ENCODE results near the gene DOC2A.

- TF ChIP-seq GABPA (IDR thresholded peaks at IDR 0.05 in 1 of 2, conservative IDR thresholded peaks at IDR 0.05 in 1 of 2) = no peak
- TF ChIP-seq CTCF (IDR thresholded peaks at IDR 0.05; ENCODE audit: low read depth, low read length, missing input control) = no peak
- no peak for TF ChIP-seq ATF3 (IDR thresholded peaks at IDR 0.05)
- TF ChIP-seq FOXA1 (IDR thresholded peaks at IDR 0.05) = no peak
- TF ChIP-seq TAF1 (conservative IDR thresholded peaks at IDR 0.05) = no peak
- no peak for TF ChIP-seq MAX (IDR thresholded peaks at IDR 0.05)
- TF ChIP-seq RAD21 (IDR thresholded peaks at IDR 0.05) = no peak
- no peak for TF ChIP-seq JUND (IDR thresholded peaks at IDR 0.05)
- no peak for TF ChIP-seq REST (IDR thresholded peaks at IDR 0.05)
Observed at GRCh38 chr16:30025156-30025555, 14.3 kb upstream of the DOC2A start.
